K562 (cell line): ENCODE results near the gene TUT4. TPM values are rescaled to one million over a fixed set of nuclear protein-coding genes. Genes with fewer than 3 reads are reported as not detected.

Experiments
- ATAC-seq: fragments of 200-7000 bp; cut with Tn5 transposase; 3 replicates; pipeline ENCODE4 v1.9.1; 2020; ENCODE audit warnings: moderate library complexity
- BruUV-seq: library from RNA; stranded (reverse); fragments of 400-500 nt; replicated peaks from 2 replicates; lab custom pipeline; 2021; lab: Mats Ljungman, UMichigan
- CTCF ChIA-PET: fragments of 300-600 bp; formaldehyde crosslinking; extraction: SDS; loops from one replicate; lab custom pipeline; 2021; ENCODE audit warnings: low intra/inter-chr PET ratio; lab: Yijun Ruan, JAX
- POLR2A ChIA-PET: fragments of 300-600, 350-650 bp; sonication (Branson Sonifier 250); formaldehyde crosslinking; extraction: SDS; loops from one replicate; lab custom pipeline; 2021; ENCODE audit warnings: antibody characterized with exemption, inconsistent platforms; lab: Yijun Ruan, JAX
- DNase-seq, 4 experiments: peaks; one replicate each; pipeline versions ENCODE4 v3.0.0 to v3.0.0-alpha.2; 2011 to 2018; ENCODE audit warnings: low spot score in 3 of 4, mixed read lengths in 3 of 4; ENCODE audit errors: extremely low read depth in 1 of 4
- FAIRE-seq: peaks from 2 replicates; lab custom pipeline; 2011; peaks lifted over from hg19 to GRCh38; lab: Jason Lieb, UNC
- H2AFZ ChIP-seq: 2 replicates; pipeline ENCODE4 v1.6.0; 2011; ENCODE audit warnings: low read depth, low read length, control low read depth, inconsistent platforms
- H3K27ac ChIP-seq: fragments of 200-600 bp; 3 replicates; pipeline ENCODE4 v1.8.0; 2011; ENCODE audit warnings: low read depth, mild to moderate bottlenecking, control low read depth, inconsistent platforms, low read length, moderate library complexity, mixed read lengths; ENCODE audit errors: extremely low read depth
- H3K27me3 ChIP-seq, 2 experiments: fragments of 300-600 bp in 1 of 2; 2 replicates in 1 of 2; 3 replicates in 1 of 2; pipeline versions ENCODE4 v1.6.0 to v1.8.0; 2011; ENCODE audit warnings: inconsistent platforms in 2 of 2, low read length in 2 of 2, mild to moderate bottlenecking in 1 of 2, mixed read lengths in 1 of 2, moderate library complexity in 1 of 2; ENCODE audit not compliant: control insufficient read depth in 2 of 2, insufficient read depth in 2 of 2
- H3K36me3 ChIP-seq: fragments of 300-600 bp; 3 replicates; pipeline ENCODE4 v1.8.0; 2011; ENCODE audit warnings: mild to moderate bottlenecking, low read length, inconsistent platforms; ENCODE audit not compliant: control insufficient read depth, insufficient read depth
- H3K4me1 ChIP-seq, 2 experiments: fragments of 200-600 bp in 1 of 2; replicated peaks in 1 of 2; 2 replicates in 1 of 2; 3 replicates in 1 of 2; pipeline versions ENCODE4 v1.5.1 to v1.8.0; 2011; ENCODE audit warnings: inconsistent platforms in 2 of 2, low read length in 2 of 2, mild to moderate bottlenecking in 1 of 2, mixed read lengths in 1 of 2, moderate library complexity in 1 of 2; ENCODE audit not compliant: control insufficient read depth in 2 of 2, insufficient read depth in 2 of 2
- H3K4me2 ChIP-seq: 2 replicates; pipeline ENCODE4 v1.6.1; 2011; ENCODE audit warnings: low read length, control low read depth, inconsistent platforms, mixed read lengths; ENCODE audit not compliant: insufficient read depth
- H3K4me3 ChIP-seq: fragments of 200-600 bp; sonication (generic), shearing (Covaris generic); 2 replicates; pipeline ENCODE4 v1.5.1; 2016; ENCODE audit warnings: control low read depth, inconsistent platforms
- H3K79me2 ChIP-seq: fragments of 200-600 bp; 3 replicates; pipeline ENCODE4 v1.8.0; 2011; ENCODE audit warnings: low read length, inconsistent platforms; ENCODE audit not compliant: control insufficient read depth, insufficient read depth
- H3K9ac ChIP-seq, 2 experiments: 2 replicates each; pipeline versions ENCODE4 v1.6.0 to v1.6.1; 2011; ENCODE audit warnings: low read depth in 2 of 2, low read length in 2 of 2, control low read depth in 1 of 2, inconsistent platforms in 1 of 2, mild to moderate bottlenecking in 1 of 2, mixed read lengths in 1 of 2; ENCODE audit not compliant: insufficient read depth in 1 of 2
- H3K9me1 ChIP-seq: one replicate; pipeline ENCODE4 v1.6.0; 2011; ENCODE audit warnings: inconsistent platforms, mild to moderate bottlenecking, low read length, moderate library complexity; ENCODE audit not compliant: control insufficient read depth, insufficient read depth
- H3K9me3 ChIP-seq: replicated peaks from 2 replicates; pipeline ENCODE4 v1.5.1; 2011; ENCODE audit warnings: low read depth, low read length, inconsistent platforms; ENCODE audit not compliant: control insufficient read depth, insufficient read depth
- H4K20me1 ChIP-seq: replicated peaks from 2 replicates; pipeline ENCODE4 v1.6.1; 2011; ENCODE audit warnings: low read length, inconsistent platforms, mixed read lengths; ENCODE audit not compliant: control insufficient read depth, insufficient read depth
- BACH1 ChIP-seq: fragments of 200-800 bp; sonication (Bioruptor generic); IDR thresholded peaks from 2 replicates; pipeline ENCODE4 v1.6.1; 2016; ENCODE audit warnings: missing genetic modification characterization, missing compliant biosample characterization
- CEBPG ChIP-seq, 3 experiments: fragments of 200-800 bp in 1 of 3; sonication (Bioruptor generic) in 1 of 3; sonication (generic) in 1 of 3; formaldehyde crosslinking in 1 of 3; IDR thresholded peaks in 2 of 3; conservative IDR thresholded peaks in 1 of 3; 2 replicates each; pipeline versions ENCODE4 v1.6.1 to v1.8.0; 2016 to 2022; ENCODE audit warnings: missing compliant biosample characterization in 2 of 3, missing genetic modification characterization in 2 of 3, mild to moderate bottlenecking in 1 of 3, missing genetic modification reagents in 1 of 3
- COPS2 ChIP-seq: fragments of 450-650 bp; conservative IDR thresholded peaks from 2 replicates; pipeline ENCODE4 v1.6.1; 2016; ENCODE audit warnings: mild to moderate bottlenecking, moderate library complexity
- GATAD2B ChIP-seq: fragments of 450-650 bp; IDR thresholded peaks from 2 replicates; pipeline ENCODE4 v1.6.1; 2017; ENCODE audit warnings: mild to moderate bottlenecking, borderline replicate concordance
- MEIS2 ChIP-seq: fragments of 450-650 bp; IDR thresholded peaks from 2 replicates; pipeline ENCODE4 v1.6.1; 2014; ENCODE audit warnings: mild to moderate bottlenecking; ENCODE audit not compliant: partially characterized antibody
- NRF1 ChIP-seq, 2 experiments: fragments of 450-650 bp; IDR thresholded peaks in 1 of 2; conservative IDR thresholded peaks in 1 of 2; 2 replicates each; pipeline ENCODE4 v1.6.1; 2014; ENCODE audit warnings: mild to moderate bottlenecking in 2 of 2
- PHF20 ChIP-seq: fragments of 450-650 bp; IDR thresholded peaks from 2 replicates; pipeline ENCODE4 v1.6.1; 2018; ENCODE audit not compliant: partially characterized antibody
- POLR2AphosphoS2 ChIP-seq: IDR thresholded peaks from 2 replicates; pipeline ENCODE4 v1.6.1; 2012; ENCODE audit warnings: low read length, improper control_type of control experiment
- SAP30 ChIP-seq: fragments of 200-600 bp; sonication (generic); IDR thresholded peaks from 2 replicates; pipeline ENCODE4 v1.6.1; 2012; ENCODE audit warnings: borderline replicate concordance, low read depth, mild to moderate bottlenecking, moderate library complexity, low read length, control low read depth, inconsistent platforms; ENCODE audit not compliant: insufficient read depth, poor library complexity, severe bottlenecking
- SMARCE1 ChIP-seq: fragments of 450-650 bp; IDR thresholded peaks from 2 replicates; pipeline ENCODE4 v1.7.1; 2016; ENCODE audit warnings: mild to moderate bottlenecking
- STAT5B ChIP-seq: fragments of 250-450 bp; sonication (Bioruptor Pico); IDR thresholded peaks from 2 replicates; pipeline ENCODE4 v1.8.0; 2021; ENCODE audit warnings: mild to moderate bottlenecking, inconsistent platforms
- TBP ChIP-seq: optimal IDR thresholded peaks from 2 replicates; pipeline ENCODE3; 2011; ENCODE audit warnings: low read depth, low read length, improper control_type of control experiment
- TFAP4 ChIP-seq: sonication (generic); formaldehyde crosslinking; IDR thresholded peaks from 2 replicates; pipeline ENCODE4 v1.8.0; 2022; ENCODE audit warnings: missing genetic modification reagents, mild to moderate bottlenecking, moderate library complexity, borderline replicate concordance
- ZNF212 ChIP-seq: fragments of 450-650 bp; formaldehyde crosslinking; IDR thresholded peaks from 2 replicates; pipeline ENCODE4 v1.4.0; 2020; ENCODE audit warnings: mild to moderate bottlenecking
- ZNF217 ChIP-seq: sonication (generic); formaldehyde crosslinking; IDR thresholded peaks from 2 replicates; pipeline ENCODE4 v1.8.0; 2022; ENCODE audit warnings: mild to moderate bottlenecking, missing genetic modification reagents
- ZNF57 ChIP-seq: fragments of 450-650 bp; formaldehyde crosslinking; IDR thresholded peaks from 2 replicates; pipeline ENCODE4 v1.4.0; 2020; ENCODE audit warnings: mild to moderate bottlenecking, moderate library complexity
- ZNF696 ChIP-seq: fragments of 250-450 bp; sonication (Bioruptor Pico); conservative IDR thresholded peaks from 2 replicates; pipeline ENCODE4 v1.4.0; 2020; ENCODE audit warnings: mild to moderate bottlenecking, moderate library complexity
- ZSCAN29 ChIP-seq: fragments of 450-650 bp; IDR thresholded peaks from 2 replicates; pipeline ENCODE4 v1.6.1; 2017
- WGBS: fragments of 100-300 bp; shearing (Covaris generic); methylation state at CpG from one replicate; pipeline ENCODE4 v1.1.6; 2016; ENCODE audit warnings: low coverage, mixed read lengths; ENCODE audit not compliant: insufficient coverage; ENCODE audit errors: missing lambda C conversion rate; 5-methylcytosine and 5-hydroxymethylcytosine counted together
- in situ Hi-C: fragments of 300-500 bp; cut with MboI; formaldehyde crosslinking; loops from 4 replicates; pipeline ENCODE4 v1.15.0; 2018; ENCODE audit warnings: inconsistent platforms, mixed read lengths
- intact Hi-C: fragments of 100-400 bp; cut with micrococcal nuclease; formaldehyde crosslinking; loops from 2 replicates; pipeline ENCODE4 v1.14.2; 2022
- polyA plus RNA-seq, 8 experiments: library from polyadenylated mRNA; depleted of rRNA in 4 of 8; stranded (reverse) in 5 of 8; unstranded in 3 of 8; fragments of >200 nt; fragmentation: Nextera tagmentation in 2 of 8; fragmentation: Illumina TruSeq in 1 of 8; extraction: Ambion mirVana in 2 of 8; extraction: Trizol in 1 of 8; gene quantifications; 2 replicates each; pipeline versions ENCODE4 v1.2.1 to v1.2.3, GENCODE V29; 2011 to 2014; ENCODE audit warnings: inconsistent platforms in 1 of 8, missing spikeins in 1 of 8
- total RNA-seq, 7 experiments: library from RNA; depleted of rRNA in 6 of 7; stranded (reverse); fragments of >200 nt in 6 of 7; fragmentation: Illumina TruSeq in 2 of 7; extraction: Trizol in 2 of 7; gene quantifications; 2 replicates each; pipeline versions ENCODE4 v1.2.1 to v1.2.3, GENCODE V29; 2011 to 2021; ENCODE audit warnings: low replicate concordance in 1 of 7

The TUT4 gene
- total and polyA plus RNA-seq, 9 of the 15 experiments (the other 6 are each of a cell fraction or from before 2014, with no cell fraction given): 15.8 to 53.5 (median 36.7) TPM

DNA sequence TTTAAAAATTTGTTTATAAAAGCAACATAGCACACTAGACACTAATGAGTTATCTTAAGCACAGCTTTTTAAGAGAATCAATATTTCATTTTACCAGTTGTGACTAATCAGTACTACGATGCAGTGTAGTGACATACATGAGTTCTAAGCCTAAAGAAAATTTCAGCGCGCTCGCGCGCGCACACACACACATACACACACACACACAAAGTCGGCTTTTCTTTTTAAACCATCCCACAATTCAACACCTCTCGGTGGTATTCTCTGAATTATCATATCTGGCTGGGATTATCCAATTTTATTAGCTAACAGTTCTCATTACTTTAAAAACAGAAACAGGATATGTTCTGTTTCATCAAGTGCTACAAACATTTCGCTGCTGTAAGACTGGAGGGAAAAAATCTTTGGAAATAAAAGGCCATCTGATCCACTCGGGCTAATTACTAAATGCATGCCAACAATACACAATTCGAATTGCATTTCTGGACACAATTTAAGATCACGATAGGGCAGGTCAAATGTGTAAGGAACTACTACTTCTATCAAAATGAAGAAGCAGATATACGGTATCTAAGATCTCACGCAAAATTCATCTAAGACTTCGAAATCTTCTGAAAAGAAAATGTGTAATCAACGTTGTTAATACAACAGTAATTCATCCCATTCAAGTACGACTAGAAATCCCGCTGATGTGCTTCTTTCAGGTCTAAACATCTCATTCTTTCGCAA is 1.2 kb downstream of the TUT4 start:
- Histone ChIP-seq H3K9me1 (no peaks in the 10 kb centered on the region), H3K79me2 (peaks cover 61% of the 10 kb centered on the region), H3K36me3 (no peaks in the 10 kb centered on the region), H2AFZ (peak overlapping the region; percentile 91), H3K27me3 (no peaks in the 10 kb centered on the region), H3K4me1 (peaks cover 9 to 19% of the 10 kb centered on the region in 2 experiments; a peak in 3 of 5 replicates), H3K9me3 (no peaks in the 10 kb centered on the region), H3K9ac (peak overlapping the region; percentile 82 to 93; a peak in 3 of 4 replicates), H3K4me3 (peak overlapping the region; percentile 77), H3K4me2 (peak overlapping the region; percentile 96), H4K20me1 (peaks cover 10% of the 10 kb centered on the region), H3K27ac (peak overlapping the region; percentile 87)
- in situ Hi-C loops: no loop called here
- WGBS: 2% methylated on average over 20 of the region's 20 CpGs
- ChIA-PET POLR2A (interaction anchor here (1.1 to 1.5 kb wide), 2 partner anchors 32 to 131 kb away, joined by 3 to 4 read pairs; no protein-coding TSS in a partner anchor), CTCF (interaction anchor here (0.5 kb wide), 1 partner anchor 134 kb away, joined by 4 read pairs; no protein-coding TSS in a partner anchor)
- intact Hi-C loops: loop anchor here (1.0 to 5.0 kb wide), 4 partner anchors 19 to 494 kb away; partner anchors contain the start of genes BTF3L4 and TXNDC12
- FAIRE-seq: peak; percentile 80
- peak; percentile 17 for ATAC-seq
- peak in 1 of 4 experiments; percentile 74 for DNase-seq
- TSS peak; percentile 55 for BruUV-seq
- no peak for TF ChIP-seq ZNF57
- TF ChIP-seq PHF20: peak; percentile 59
- TF ChIP-seq ZSCAN29: no peak
- peak; percentile 41 to 44; a peak in 2 of 4 replicates for TF ChIP-seq NRF1 (conservative IDR thresholded peaks at IDR 0.05 in 1 of 2, IDR thresholded peaks at IDR 0.05 in 1 of 2)
- TF ChIP-seq COPS2: no peak
- 0 out of 2 replicates have a peak, but pooled peaks have one; percentile 48 for TF ChIP-seq GATAD2B
- peak; percentile 12 for TF ChIP-seq MEIS2
- TF ChIP-seq ZNF212 (CRISPR knock-in tag): no peak
- TF ChIP-seq ZNF217 (CRISPR knock-in tag): no peak
- TF ChIP-seq STAT5B (CRISPR knock-in tag): no peak
- 0 out of 2 replicates have a peak, but pooled peaks have one; percentile 56 for TF ChIP-seq ZNF696 (CRISPR knock-in tag)
- no peak for TF ChIP-seq BACH1 (tag)
- TF ChIP-seq SMARCE1: 0 out of 2 replicates have a peak, but pooled peaks have one; percentile 11
- TF ChIP-seq TFAP4 (CRISPR knock-in tag): no peak
- TF ChIP-seq SAP30: no peak
- no peak for TF ChIP-seq POLR2AphosphoS2
- no peak for TF ChIP-seq CEBPG (CRISPR knock-in tag; IDR thresholded peaks at IDR 0.05)
- peak in 1 of 2 experiments; percentile 92; a peak in 2 of 4 replicates for TF ChIP-seq CEBPG (tag; conservative IDR thresholded peaks at IDR 0.05 in 1 of 2, IDR thresholded peaks at IDR 0.05 in 1 of 2)
- peak; percentile 27 for TF ChIP-seq TBP
